ENCODE results near the gene SH2D3A. TPM values are rescaled to one million over a fixed set of nuclear protein-coding genes. Genes with fewer than 3 reads are reported as not detected.

The SH2D3A gene
- total and polyA plus RNA-seq, 2 of the 8 experiments (the other 6 are each of a cell fraction or from before 2014, with no cell fraction given) = 14.5 to 22.1 TPM

DNA sequence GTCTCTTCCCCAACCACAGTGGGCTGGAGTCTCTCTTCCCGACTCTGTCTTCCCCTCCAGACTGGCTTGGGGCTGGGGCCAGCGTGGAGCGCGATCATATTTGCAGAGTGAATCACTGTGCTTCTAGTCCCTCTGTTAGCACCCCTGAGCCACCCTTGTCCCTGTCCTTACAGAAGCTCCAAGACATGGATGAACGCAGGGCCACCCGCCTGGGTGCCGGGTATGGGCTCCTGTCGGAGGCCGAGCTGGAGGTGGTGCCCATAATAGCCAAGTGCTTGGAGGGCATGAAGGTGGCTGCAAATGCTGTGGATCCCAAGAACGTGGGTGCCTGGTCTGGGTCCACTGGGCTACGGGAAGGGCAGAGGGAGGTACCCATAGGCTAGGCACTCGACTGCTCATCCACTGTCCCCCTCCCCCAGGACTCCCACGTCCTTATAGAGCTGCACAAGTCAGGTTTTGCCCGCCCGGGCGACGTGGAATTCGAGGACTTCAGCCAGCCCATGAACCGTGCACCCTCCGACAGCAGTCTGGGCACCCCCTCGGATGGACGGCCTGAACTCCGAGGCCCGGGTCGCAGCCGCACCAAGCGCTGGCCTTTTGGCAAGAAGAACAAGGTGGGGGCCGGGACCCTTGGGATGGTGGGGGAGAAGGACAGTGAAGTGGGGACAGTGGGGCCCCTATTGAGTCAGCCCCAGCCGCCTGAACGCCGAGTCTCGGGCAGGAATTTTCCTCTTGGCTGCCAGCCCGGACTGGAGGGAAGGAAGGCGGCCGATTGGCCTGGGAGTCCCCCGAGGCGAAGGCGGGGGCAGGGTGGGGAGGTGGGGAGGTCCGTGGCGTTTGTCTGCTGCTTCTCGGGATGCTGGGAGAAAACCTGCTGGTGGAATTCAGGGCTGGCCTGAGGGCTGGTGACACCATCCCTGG, 22.6 kb downstream of the SH2D3A start (continued):
- TF ChIP-seq EP300 (IDR thresholded peaks at IDR 0.05; ENCODE audit: borderline replicate concordance in 1 of 2, low read depth in 2 of 2, low read length in 2 of 2) = no peak

Data from H1 (cell line).